ENCODE measurements around the gene TMTC2. TPM values are rescaled to one million over a fixed set of nuclear protein-coding genes. Genes with fewer than 3 reads are reported as not detected.

Gene TMTC2
- total and polyA plus RNA-seq, 10 of the 15 experiments (the other 5 are each of a cell fraction or from before 2014, with no cell fraction given), result 0.14 to 9.7 (median 1.2) TPM

GRCh38 chr12:82685790-82686167 is 927 bp upstream of the TMTC2 start (continued):
- TF ChIP-seq BCLAF1 (IDR thresholded peaks at IDR 0.05), result no peak
- TF ChIP-seq E4F1 (IDR thresholded peaks at IDR 0.05; ENCODE audit: borderline replicate concordance, partially characterized antibody), result no peak
- peak; percentile 47; the same call in 1 of the 2 replicates for TF ChIP-seq CREB1 (IDR thresholded peaks at IDR 0.05; ENCODE audit: low read depth)
- TF ChIP-seq MTA3 (IDR thresholded peaks at IDR 0.05; ENCODE audit: borderline replicate concordance, low read length), result no peak
- TF ChIP-seq ATF3 (IDR thresholded peaks at IDR 0.05; ENCODE audit: borderline replicate concordance, extremely low read depth, low read depth, low read length), result no peak
- TF ChIP-seq ETV6 (conservative IDR thresholded peaks at IDR 0.05 in 1 of 2, IDR thresholded peaks at IDR 0.05 in 1 of 2; ENCODE audit: borderline replicate concordance in 1 of 2, low read depth in 1 of 2), result no peak
- TF ChIP-seq SP1 (IDR thresholded peaks at IDR 0.05; ENCODE audit: low read depth, low read length), result peak; percentile 23
- no peak for TF ChIP-seq NRF1 (conservative IDR thresholded peaks at IDR 0.05; ENCODE audit: low read depth, low read length)
- TF ChIP-seq PAX5 (IDR thresholded peaks at IDR 0.05; ENCODE audit: borderline replicate concordance, low read depth, low read length), result 0 out of 2 replicates have a peak, but pooled peaks have one; percentile 14
- no peak for TF ChIP-seq CEBPZ (IDR thresholded peaks at IDR 0.05; ENCODE audit: low read depth, low read length)
- TF ChIP-seq PKNOX1 (IDR thresholded peaks at IDR 0.05), result no peak
- no peak for TF ChIP-seq BMI1 (IDR thresholded peaks at IDR 0.05; ENCODE audit: borderline replicate concordance)
- TF ChIP-seq MEF2B (IDR thresholded peaks at IDR 0.05; ENCODE audit: partially characterized antibody, poor library complexity, severe bottlenecking), result no peak
- peak; percentile 47; the same call in 1 of the 2 replicates for TF ChIP-seq NKRF (conservative IDR thresholded peaks at IDR 0.05)
- no peak for TF ChIP-seq BRCA1 (IDR thresholded peaks at IDR 0.05; ENCODE audit: low read depth, low read length)
- no peak for TF ChIP-seq RCOR1 (conservative IDR thresholded peaks at IDR 0.05; ENCODE audit: low read depth, low read length)
- TF ChIP-seq ZBED1 (IDR thresholded peaks at IDR 0.05; ENCODE audit: borderline replicate concordance), result no peak
- TF ChIP-seq ESRRA (IDR thresholded peaks at IDR 0.05; ENCODE audit: low read length), result no peak

All from GM12878 (cell line).